H1 (cell line): ENCODE results near the gene ANKRD9. TPM values are rescaled to one million over a fixed set of nuclear protein-coding genes. Genes with fewer than 3 reads are reported as not detected.
A peak's percentile ranks its signal among the peaks of the same experiment; 100 is the strongest.

ENCODE experiments used
- CTCF ChIA-PET: fragments of 300-600 bp; sonication (Branson Sonifier 250); formaldehyde crosslinking; loops from one replicate; lab custom pipeline; 2021; ENCODE audit not compliant: partially characterized antibody; lab: Charles Lee
- POLR2A ChIA-PET: fragments of 300-600 bp; sonication (Branson Sonifier 250); formaldehyde crosslinking; loops from one replicate; lab custom pipeline; 2021; ENCODE audit warnings: inconsistent platforms; ENCODE audit not compliant: partially characterized antibody; lab: Charles Lee
- DNase-seq, 2 experiments: peaks; one replicate each; pipeline versions ENCODE4 v3.0.0 to v3.0.0-alpha.2; 2010 to 2022; ENCODE audit warnings: low spot score in 2 of 2, low read depth in 1 of 2, mixed read lengths in 1 of 2
- FAIRE-seq: peaks from 2 replicates; lab custom pipeline; 2011; peaks lifted over from hg19 to GRCh38; lab: Jason Lieb, UNC
- H2AFZ ChIP-seq: 2 replicates; pipeline ENCODE4 v1.8.1; 2012; ENCODE audit warnings: low read length, inconsistent platforms
- H2AK5ac ChIP-seq: 2 replicates; pipeline ENCODE4 v1.6.1; 2013; ENCODE audit warnings: low read depth, low read length
- H2BK120ac ChIP-seq: replicated peaks from 2 replicates; pipeline ENCODE3; 2013; ENCODE audit warnings: low read depth, low read length, inconsistent platforms
- H2BK12ac ChIP-seq: 2 replicates; pipeline ENCODE4 v1.6.1; 2013; ENCODE audit warnings: low read depth, low read length
- H2BK15ac ChIP-seq: 2 replicates; pipeline ENCODE4 v1.6.1; 2013; ENCODE audit warnings: low read length
- H2BK20ac ChIP-seq: 2 replicates; pipeline ENCODE4 v1.6.1; 2013; ENCODE audit warnings: low read length
- H2BK5ac ChIP-seq: 2 replicates; pipeline ENCODE4 v1.6.1; 2013; ENCODE audit warnings: low read depth, low read length
- H3K14ac ChIP-seq: 2 replicates; pipeline ENCODE4 v1.6.1; 2013; ENCODE audit warnings: inconsistent platforms; ENCODE audit not compliant: insufficient read length
- H3K18ac ChIP-seq: 2 replicates; pipeline ENCODE4 v1.6.1; 2013; ENCODE audit warnings: low read length; ENCODE audit errors: extremely low read depth
- H3K23ac ChIP-seq: 2 replicates; pipeline ENCODE4 v1.6.1; 2013; ENCODE audit warnings: inconsistent platforms; ENCODE audit not compliant: insufficient read length
- H3K23me2 ChIP-seq: 2 replicates; pipeline ENCODE4 v1.6.1; 2013; ENCODE audit warnings: low read depth, low read length
- H3K27ac ChIP-seq: 2 replicates; pipeline ENCODE4 v1.6.1; 2011; ENCODE audit warnings: low read depth, low read length, inconsistent platforms
- H3K27me3 ChIP-seq, 4 experiments: replicated peaks in 1 of 4; 1 replicate in 1 of 4; 2 replicates in 3 of 4; pipeline versions ENCODE4 v1.6.1 to v1.8.1; 2011 to 2013; ENCODE audit warnings: low read length in 3 of 4, mild to moderate bottlenecking in 3 of 4, inconsistent platforms in 2 of 4, mixed read lengths in 2 of 4, moderate library complexity in 1 of 4; ENCODE audit not compliant: control insufficient read depth in 3 of 4, insufficient read depth in 3 of 4; ENCODE audit errors: extremely low read depth in 1 of 4
- H3K36me3 ChIP-seq, 4 experiments: 2 replicates each; pipeline versions ENCODE4 v1.6.1 to v1.8.1; 2011 to 2013; ENCODE audit warnings: mild to moderate bottlenecking in 4 of 4, low read length in 3 of 4, moderate library complexity in 2 of 4, control low read depth in 1 of 4, inconsistent platforms in 1 of 4; ENCODE audit not compliant: insufficient read depth in 4 of 4, control insufficient read depth in 2 of 4
- H3K4ac ChIP-seq: replicated peaks from 2 replicates; pipeline ENCODE3; 2013; ENCODE audit warnings: low read length, low read depth, mixed read lengths, inconsistent platforms; ENCODE audit not compliant: insufficient read length
- H3K4me1 ChIP-seq, 4 experiments: replicated peaks in 1 of 4; 1 replicate in 1 of 4; 2 replicates in 3 of 4; pipeline versions ENCODE4 v1.6.1 to v1.8.1; 2011 to 2013; ENCODE audit warnings: low read length in 3 of 4, inconsistent platforms in 2 of 4, mixed read lengths in 1 of 4; ENCODE audit not compliant: insufficient read depth in 4 of 4, control insufficient read depth in 3 of 4
- H3K4me2 ChIP-seq, 2 experiments: 2 replicates each; pipeline versions ENCODE4 v1.6.1 to v1.8.1; 2011 to 2013; ENCODE audit warnings: low read depth in 2 of 2, low read length in 2 of 2, control low read depth in 1 of 2, inconsistent platforms in 1 of 2, mild to moderate bottlenecking in 1 of 2; ENCODE audit not compliant: insufficient read depth in 1 of 2
- H3K4me3 ChIP-seq, 4 experiments: fragments of 200-600, 300-600 bp in 1 of 4; sonication (generic), shearing (Covaris generic), sonication (Bioruptor Twin) in 1 of 4; 2 replicates each; pipeline versions ENCODE4 v1.5.1 to v1.8.1; 2011 to 2016; ENCODE audit warnings: low read length in 4 of 4, low read depth in 3 of 4, control low read depth in 2 of 4, inconsistent platforms in 2 of 4, mild to moderate bottlenecking in 2 of 4, mixed read lengths in 1 of 4, moderate library complexity in 1 of 4; ENCODE audit not compliant: insufficient read depth in 2 of 4; ENCODE audit errors: extremely low read depth in 1 of 4
- H3K56ac ChIP-seq: replicated peaks from 2 replicates; pipeline ENCODE3; 2013; ENCODE audit warnings: low read depth, mild to moderate bottlenecking, mixed read lengths, low read length, inconsistent platforms; ENCODE audit not compliant: insufficient read length
- H3K79me1 ChIP-seq: 2 replicates; pipeline ENCODE4 v1.6.1; 2013; ENCODE audit warnings: low read depth, low read length, control low read depth
- H3K79me2 ChIP-seq, 2 experiments: 2 replicates each; pipeline versions ENCODE4 v1.6.1 to v1.8.1; 2012 to 2013; ENCODE audit warnings: low read length in 2 of 2, mild to moderate bottlenecking in 2 of 2, inconsistent platforms in 1 of 2; ENCODE audit not compliant: insufficient read depth in 2 of 2, control insufficient read depth in 1 of 2
- H3K9ac ChIP-seq, 4 experiments: replicated peaks in 1 of 4; 1 replicate in 1 of 4; 2 replicates in 3 of 4; pipeline versions ENCODE4 v1.6.1 to v1.8.1; 2011 to 2013; ENCODE audit warnings: low read depth in 3 of 4, low read length in 3 of 4, control low read depth in 2 of 4, mild to moderate bottlenecking in 2 of 4, moderate library complexity in 2 of 4, inconsistent platforms in 1 of 4; ENCODE audit errors: extremely low read depth in 1 of 4
- H3K9me3 ChIP-seq, 2 experiments: 2 replicates each; pipeline versions ENCODE4 v1.6.1 to v1.8.1; 2012 to 2013; ENCODE audit warnings: mild to moderate bottlenecking in 2 of 2, moderate library complexity in 2 of 2, control low read depth in 1 of 2, inconsistent platforms in 1 of 2, low read depth in 1 of 2, low read length in 1 of 2, mixed read lengths in 1 of 2; ENCODE audit not compliant: insufficient read depth in 2 of 2
- H4K20me1 ChIP-seq, 2 experiments: replicated peaks in 1 of 2; 2 replicates each; pipeline versions ENCODE3 to v1.8.1; 2011 to 2013; ENCODE audit warnings: inconsistent platforms in 2 of 2, low read length in 2 of 2, mild to moderate bottlenecking in 1 of 2; ENCODE audit not compliant: insufficient read depth in 2 of 2, control insufficient read depth in 1 of 2
- H4K5ac ChIP-seq: 2 replicates; pipeline ENCODE4 v1.6.1; 2013; ENCODE audit warnings: low read length, low read depth, mixed read lengths, inconsistent platforms; ENCODE audit not compliant: insufficient read length
- H4K8ac ChIP-seq: 2 replicates; pipeline ENCODE4 v1.8.0; 2013; ENCODE audit warnings: mild to moderate bottlenecking, moderate library complexity, low read length, inconsistent platforms; ENCODE audit not compliant: insufficient read depth; ENCODE audit errors: extremely low read depth
- H4K91ac ChIP-seq: replicated peaks from 2 replicates; pipeline ENCODE3; 2013; ENCODE audit warnings: low read length, mixed read lengths, inconsistent platforms; ENCODE audit not compliant: insufficient read length
- RAD21 ChIP-seq, 2 experiments: IDR thresholded peaks in 1 of 2; conservative IDR thresholded peaks in 1 of 2; 2 replicates each; pipeline ENCODE4 v1.6.1; 2011; ENCODE audit warnings: low read depth in 2 of 2, low read length in 2 of 2, improper control_type of control experiment in 1 of 2, inconsistent platforms in 1 of 2, mild to moderate bottlenecking in 1 of 2, moderate library complexity in 1 of 2
- WGBS, 2 experiments: shearing (Covaris generic) in 1 of 2; methylation state at CpG; one replicate each; pipeline versions ENCODE4 v1.1.6 to v1.1.7; 2013 to 2015; ENCODE audit warnings: low lambda C conversion rate in 2 of 2, mixed read lengths in 2 of 2, inconsistent platforms in 1 of 2, low coverage in 1 of 2, missing lambda C conversion rate in 1 of 2; ENCODE audit not compliant: insufficient replicate concordance in 2 of 2, insufficient coverage in 1 of 2, insufficient read length in 1 of 2; ENCODE audit errors: extremely low coverage in 1 of 2, missing lambda C conversion rate in 1 of 2; 5-methylcytosine and 5-hydroxymethylcytosine counted together
- polyA plus RNA-seq, 7 experiments: library from polyadenylated mRNA; depleted of rRNA in 3 of 7; stranded (reverse) in 5 of 7; unstranded in 2 of 7; fragments of >200 nt in 5 of 7; fragments of 200-250 nt in 2 of 7; gene quantifications; 1 replicate in 5 of 7; 2 replicates in 1 of 7; 4 replicates in 1 of 7; pipeline versions ENCODE4 v1.2.1 to v1.2.3, GENCODE V29; 2011 to 2013; ENCODE audit warnings: missing spikeins in 2 of 7, mixed read lengths in 2 of 7
- total RNA-seq: library from RNA; stranded (reverse); fragmentation: NEBNext Ultra II Directional; extraction: Animal tissue kit (Norgen Biotek cat#: 25700); gene quantifications from 2 replicates; pipeline ENCODE4 v1.2.1, GENCODE V29; 2021

Gene ANKRD9
- total and polyA plus RNA-seq, 2 of the 8 experiments (the other 6 are each of a cell fraction or from before 2014, with no cell fraction given), result 37.0 to 41.8 TPM

GRCh38 chr14:102541771-102542170, 32.2 kb upstream of the ANKRD9 start:
- ChIA-PET POLR2A (interaction anchor here (0.5 to 8.5 kb wide), 4 partner anchors 14 to 420 kb away, joined by 3 to 50 read pairs (median 5); no protein-coding TSS in a partner anchor), CTCF (interaction anchor here (0.8 to 3.7 kb wide), 6 partner anchors 24 to 56 kb away, joined by 3 to 15 read pairs (median 8); no protein-coding TSS in a partner anchor)
- H4K5ac ChIP-seq, result no peak overlapping the region
- H4K8ac ChIP-seq, result no peak overlapping the region
- H2AFZ ChIP-seq, result no peak overlapping the region
- H3K9me3 ChIP-seq, result no peaks in the 10 kb centered on the region
- H3K4me3 ChIP-seq, result no peak overlapping the region
- H3K56ac ChIP-seq, result no peak overlapping the region
- no peak overlapping the region for H3K14ac ChIP-seq
- H2BK12ac ChIP-seq, result no peak overlapping the region
- no peak overlapping the region for H3K27ac ChIP-seq
- no peak overlapping the region for H2AK5ac ChIP-seq
- peaks cover 0 to 7% (median 4%) of the 10 kb centered on the region in 4 experiments; a peak in 4 of 7 replicates for H3K27me3 ChIP-seq
- H3K23me2 ChIP-seq, result peaks cover 6% of the 10 kb centered on the region; the same call in 1 of the 2 replicates
- no peaks in the 10 kb centered on the region for H3K79me2 ChIP-seq
- no peak overlapping the region for H3K18ac ChIP-seq
- no peak overlapping the region for H2BK120ac ChIP-seq
- H2BK5ac ChIP-seq, result no peak overlapping the region
- FAIRE-seq (no peak), DNase-seq (no peak)
- WGBS, 2 experiments, result 85% methylated on average over 10 of the region's 10 CpGs; no CpG with 5 or more reads in 1 of the 2 experiments
- H3K79me1 ChIP-seq, result no peaks in the 10 kb centered on the region
- H2BK20ac ChIP-seq, result no peak overlapping the region
- H2BK15ac ChIP-seq, result no peak overlapping the region
- no peaks in the 10 kb centered on the region for H3K36me3 ChIP-seq
- no peak overlapping the region for H3K4me2 ChIP-seq
- peaks cover 3 to 24% (median 14%) of the 10 kb centered on the region in 4 experiments for H3K4me1 ChIP-seq
- H4K91ac ChIP-seq, result no peak overlapping the region
- no peak overlapping the region for H3K4ac ChIP-seq
- H3K9ac ChIP-seq, result no peak overlapping the region
- H3K23ac ChIP-seq, result no peak overlapping the region
- H4K20me1 ChIP-seq, result no peaks in the 10 kb centered on the region
- peak; percentile 9 to 33; a peak in 1 of 4 replicates for TF ChIP-seq RAD21 (IDR thresholded peaks at IDR 0.05 in 1 of 2, conservative IDR thresholded peaks at IDR 0.05 in 1 of 2; ENCODE audit: low read depth in 2 of 2, low read length in 2 of 2)
